GM21737 (cell line): ENCODE data around the gene KNCN.

ENCODE experiments used
- ATAC-seq: cut with Tn5 transposase; IDR thresholded peaks from one replicate; pipeline ENCODE4 v1.9.1; 2021; ENCODE audit warnings: mild to moderate bottlenecking, moderate library complexity; ENCODE audit not compliant: unreplicated experiment

Gene KNCN

GRCh38 chr1:46551597-46552095 lies at the start of gene KNCN:
KNCN (minus strand) TSS chr1:46551647; CDS start chr1:46551215, 432 bp downstream.
- ATAC-seq, result no peak

GRCh38 chr1:46599059-46599970 lies 47.9 kb upstream of the KNCN start:
- ATAC-seq, result no peak

- no peak for ATAC-seq
Observed at GRCh38 chr1:46596846-46597245, 45.4 kb upstream of the KNCN start.

GRCh38 chr1:46596036-46596435 lies 44.6 kb upstream of the KNCN start:
- no peak for ATAC-seq

- no peak for ATAC-seq
Observed at GRCh38 chr1:46595127-46595526, 43.7 kb upstream of the KNCN start.

GRCh38 chr1:46594063-46594462 lies 42.6 kb upstream of the KNCN start:
- no peak for ATAC-seq

- no peak for ATAC-seq
Observed at GRCh38 chr1:46592823-46593222, 41.4 kb upstream of the KNCN start.

- ATAC-seq, result no peak
Observed at GRCh38 chr1:46589529-46589928, 38.1 kb upstream of the KNCN start.

- no peak for ATAC-seq
Observed at GRCh38 chr1:46587069-46587468, 35.6 kb upstream of the KNCN start.

GRCh38 chr1:46585312-46585938 lies 34.0 kb upstream of the KNCN start:
- ATAC-seq, result no peak

- ATAC-seq, result no peak
Observed at GRCh38 chr1:46583494-46583893, 32.0 kb upstream of the KNCN start.

- no peak for ATAC-seq
Observed at GRCh38 chr1:46582972-46583371, 31.5 kb upstream of the KNCN start.

GRCh38 chr1:46581681-46582455 lies 30.4 kb upstream of the KNCN start:
- no peak for ATAC-seq

- no peak for ATAC-seq
Observed at GRCh38 chr1:46580140-46580903, 28.9 kb upstream of the KNCN start.

GRCh38 chr1:46577671-46578070 lies 26.2 kb upstream of the KNCN start:
- ATAC-seq, result no peak

GRCh38 chr1:46576596-46576995 lies 25.1 kb upstream of the KNCN start:
- ATAC-seq, result no peak

GRCh38 chr1:46575778-46576177 lies 24.3 kb upstream of the KNCN start:
- no peak for ATAC-seq

- no peak for ATAC-seq
Observed at GRCh38 chr1:46575300-46575699, 23.9 kb upstream of the KNCN start.

- ATAC-seq, result no peak
Observed at GRCh38 chr1:46571691-46572225, 20.3 kb upstream of the KNCN start.
